Measurements from ENCODE around the gene ENTPD6. TPM values are rescaled to one million over a fixed set of nuclear protein-coding genes. Genes with fewer than 3 reads are reported as not detected.

The ENTPD6 gene
- total RNA-seq, 1 donor from 2014 or later = 117 TPM

GRCh38 chr20:25243416-25243979, 48.0 kb downstream of the ENTPD6 start:
- Histone ChIP-seq H3K27me3 (ENCODE audit: control insufficient read depth, insufficient read depth, low read length) (no peaks in the 10 kb centered on the region), H3K36me3 (ENCODE audit: control insufficient read depth, insufficient read depth, low read length) (no peaks in the 10 kb centered on the region), H3K4me3 (ENCODE audit: low read depth, low read length) (no peak overlapping the region)
- no peak for DNase-seq (ENCODE audit: low read depth)
- no peak for FAIRE-seq
- TF ChIP-seq, protein P1, sequence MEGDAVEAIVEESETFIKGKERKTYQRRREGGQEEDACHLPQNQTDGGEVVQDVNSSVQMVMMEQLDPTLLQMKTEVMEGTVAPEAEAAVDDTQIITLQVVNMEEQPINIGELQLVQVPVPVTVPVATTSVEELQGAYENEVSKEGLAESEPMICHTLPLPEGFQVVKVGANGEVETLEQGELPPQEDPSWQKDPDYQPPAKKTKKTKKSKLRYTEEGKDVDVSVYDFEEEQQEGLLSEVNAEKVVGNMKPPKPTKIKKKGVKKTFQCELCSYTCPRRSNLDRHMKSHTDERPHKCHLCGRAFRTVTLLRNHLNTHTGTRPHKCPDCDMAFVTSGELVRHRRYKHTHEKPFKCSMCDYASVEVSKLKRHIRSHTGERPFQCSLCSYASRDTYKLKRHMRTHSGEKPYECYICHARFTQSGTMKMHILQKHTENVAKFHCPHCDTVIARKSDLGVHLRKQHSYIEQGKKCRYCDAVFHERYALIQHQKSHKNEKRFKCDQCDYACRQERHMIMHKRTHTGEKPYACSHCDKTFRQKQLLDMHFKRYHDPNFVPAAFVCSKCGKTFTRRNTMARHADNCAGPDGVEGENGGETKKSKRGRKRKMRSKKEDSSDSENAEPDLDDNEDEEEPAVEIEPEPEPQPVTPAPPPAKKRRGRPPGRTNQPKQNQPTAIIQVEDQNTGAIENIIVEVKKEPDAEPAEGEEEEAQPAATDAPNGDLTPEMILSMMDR (IDR thresholded peaks at IDR 0.05; ENCODE audit: insufficient read depth, low read length, severe bottlenecking) = no peak

- TF ChIP-seq, protein P1 (IDR thresholded peaks at IDR 0.05; ENCODE audit: insufficient read depth, low read length, severe bottlenecking) = no peak
- Histone ChIP-seq H3K36me3 (ENCODE audit: control insufficient read depth, insufficient read depth, low read length) (no peaks in the 10 kb centered on the region), H3K27me3 (ENCODE audit: control insufficient read depth, insufficient read depth, low read length) (no peaks in the 10 kb centered on the region), H3K4me3 (ENCODE audit: low read depth, low read length) (no peak overlapping the region)
- FAIRE-seq (no peak), DNase-seq (ENCODE audit: low read depth) (no peak)
Observed at GRCh38 chr20:25244976-25245375, 49.5 kb downstream of the ENTPD6 start.

DNA sequence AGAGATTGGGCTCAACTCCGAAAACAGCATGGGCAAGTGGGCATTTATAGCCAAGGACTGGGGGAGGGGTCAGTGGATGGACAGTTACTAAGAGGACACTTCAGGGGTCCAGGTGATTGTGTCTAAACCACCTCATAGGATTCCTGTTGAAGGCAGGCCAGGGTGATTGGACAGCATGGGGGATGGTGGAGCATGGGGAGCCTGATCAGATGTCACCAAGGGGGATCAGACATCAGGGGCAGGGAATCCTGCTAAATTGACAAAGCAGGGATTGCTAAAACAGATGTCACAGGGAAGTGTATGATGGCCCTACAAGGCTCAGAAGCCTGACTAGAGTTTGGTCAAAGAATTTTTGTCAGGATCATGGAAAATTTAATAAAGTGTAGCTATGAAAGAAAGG, 49.9 kb downstream of the ENTPD6 start:
- TF ChIP-seq, protein P1 (IDR thresholded peaks at IDR 0.05; ENCODE audit: insufficient read depth, low read length, severe bottlenecking) = no peak
- H3K36me3 ChIP-seq (ENCODE audit: control insufficient read depth, insufficient read depth, low read length) = peaks cover 2% of the 10 kb centered on the region
- no peak for DNase-seq (ENCODE audit: low read depth)
- H3K27me3 ChIP-seq (ENCODE audit: control insufficient read depth, insufficient read depth, low read length) = no peaks in the 10 kb centered on the region
- H3K4me3 ChIP-seq (ENCODE audit: low read depth, low read length) = no peak overlapping the region
- no peak for FAIRE-seq

DNA sequence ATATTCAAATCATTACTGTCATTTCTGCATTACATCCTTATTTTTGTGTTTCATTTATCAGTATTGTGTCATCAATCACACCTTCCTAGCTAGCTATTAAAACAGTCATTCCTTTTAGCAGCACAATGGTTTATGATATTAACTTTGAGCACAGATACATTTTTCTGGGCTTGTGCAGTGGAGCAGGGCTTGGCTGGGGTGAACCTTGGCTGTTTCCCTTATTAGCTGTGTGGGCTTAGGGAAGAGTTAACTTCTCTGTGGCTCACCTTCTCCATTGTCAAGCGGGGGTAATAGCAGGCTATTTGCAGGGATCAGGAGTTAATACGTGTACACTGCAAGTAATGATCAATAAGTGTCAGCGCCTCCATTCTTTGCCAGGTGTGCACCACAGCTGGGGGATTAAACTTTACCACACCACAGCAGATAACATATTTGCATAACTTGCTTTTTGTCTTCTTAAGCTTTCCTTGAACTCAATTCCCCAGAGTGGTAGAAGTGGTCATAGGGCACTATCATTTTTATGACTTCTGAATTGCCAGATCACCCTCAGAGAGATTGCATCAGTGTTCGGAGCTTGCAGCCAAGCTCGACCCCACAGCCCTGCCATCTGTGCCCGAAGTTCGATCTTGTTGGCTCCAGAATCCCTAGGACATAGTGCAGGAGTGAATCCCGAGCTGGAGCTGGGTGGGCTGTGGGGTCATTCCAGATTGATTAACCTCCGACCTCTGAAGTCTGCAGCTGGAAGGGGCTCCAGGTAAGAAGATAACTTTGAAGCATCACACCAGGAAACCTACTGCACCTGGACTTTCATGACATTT, 50.9 kb downstream of the ENTPD6 start:
- Histone ChIP-seq H3K27me3 (ENCODE audit: control insufficient read depth, insufficient read depth, low read length) (no peaks in the 10 kb centered on the region), H3K36me3 (ENCODE audit: control insufficient read depth, insufficient read depth, low read length) (peaks cover 5% of the 10 kb centered on the region), H3K4me3 (ENCODE audit: low read depth, low read length) (peak overlapping the region; percentile 89)
- TF ChIP-seq, protein P1 (IDR thresholded peaks at IDR 0.05; ENCODE audit: insufficient read depth, low read length, severe bottlenecking) = no peak
- DNase-seq (ENCODE audit: low read depth) = no peak
- no peak for FAIRE-seq

DNA sequence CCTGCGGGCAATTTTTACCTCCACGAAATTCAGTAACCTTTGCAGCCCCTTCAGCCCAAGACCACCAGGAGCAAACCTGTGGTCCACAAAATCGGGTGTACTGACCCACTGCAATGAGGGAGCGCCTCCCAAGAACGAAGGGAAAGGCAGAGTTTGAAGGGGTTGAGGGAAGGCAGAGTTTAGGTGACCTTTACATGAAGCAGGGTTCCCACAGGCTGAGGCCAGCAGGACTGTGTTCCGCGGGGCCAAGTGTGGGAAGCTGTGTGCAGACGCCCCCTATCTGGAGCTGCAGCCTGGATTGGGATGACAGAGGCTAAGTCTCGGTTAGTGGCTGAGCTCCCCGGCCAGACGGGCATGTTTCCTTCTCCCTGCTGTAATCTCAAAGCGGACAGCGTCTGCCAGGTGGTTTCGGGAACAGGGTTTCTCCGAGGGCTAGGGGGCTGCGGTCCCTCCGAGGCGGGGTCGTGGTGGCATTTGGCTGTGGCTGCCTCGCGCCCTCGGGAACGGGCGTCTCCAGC, 51.5 kb downstream of the ENTPD6 start:
- DNase-seq (ENCODE audit: low read depth) = peak; percentile 64
- TF ChIP-seq, protein P1 (IDR thresholded peaks at IDR 0.05; ENCODE audit: insufficient read depth, low read length, severe bottlenecking) = peak; percentile 79

More for the DNA sequence above, 51.5 kb downstream of the ENTPD6 start:
- peak overlapping the region; percentile 89 for H3K4me3 ChIP-seq (ENCODE audit: low read depth, low read length)
- FAIRE-seq = no peak
- H3K27me3 ChIP-seq (ENCODE audit: control insufficient read depth, insufficient read depth, low read length) = no peaks in the 10 kb centered on the region
- H3K36me3 ChIP-seq (ENCODE audit: control insufficient read depth, insufficient read depth, low read length) = peaks cover 6% of the 10 kb centered on the region

Measured in bronchial epithelial cell (primary cell).